C4-2B (cell line): ENCODE data around the gene CLIP2.

Source experiments
- ZFX ChIP-seq: fragments of 450-650 bp; IDR thresholded peaks from 2 replicates; pipeline ENCODE4 v1.6.1; 2017
- TF ChIP-seq, protein P1 (sequence below): fragments of 450-650 bp; conservative IDR thresholded peaks from 2 replicates; pipeline ENCODE4 v1.5.1; 2017; ENCODE audit warnings: mild to moderate bottlenecking

DNA sequence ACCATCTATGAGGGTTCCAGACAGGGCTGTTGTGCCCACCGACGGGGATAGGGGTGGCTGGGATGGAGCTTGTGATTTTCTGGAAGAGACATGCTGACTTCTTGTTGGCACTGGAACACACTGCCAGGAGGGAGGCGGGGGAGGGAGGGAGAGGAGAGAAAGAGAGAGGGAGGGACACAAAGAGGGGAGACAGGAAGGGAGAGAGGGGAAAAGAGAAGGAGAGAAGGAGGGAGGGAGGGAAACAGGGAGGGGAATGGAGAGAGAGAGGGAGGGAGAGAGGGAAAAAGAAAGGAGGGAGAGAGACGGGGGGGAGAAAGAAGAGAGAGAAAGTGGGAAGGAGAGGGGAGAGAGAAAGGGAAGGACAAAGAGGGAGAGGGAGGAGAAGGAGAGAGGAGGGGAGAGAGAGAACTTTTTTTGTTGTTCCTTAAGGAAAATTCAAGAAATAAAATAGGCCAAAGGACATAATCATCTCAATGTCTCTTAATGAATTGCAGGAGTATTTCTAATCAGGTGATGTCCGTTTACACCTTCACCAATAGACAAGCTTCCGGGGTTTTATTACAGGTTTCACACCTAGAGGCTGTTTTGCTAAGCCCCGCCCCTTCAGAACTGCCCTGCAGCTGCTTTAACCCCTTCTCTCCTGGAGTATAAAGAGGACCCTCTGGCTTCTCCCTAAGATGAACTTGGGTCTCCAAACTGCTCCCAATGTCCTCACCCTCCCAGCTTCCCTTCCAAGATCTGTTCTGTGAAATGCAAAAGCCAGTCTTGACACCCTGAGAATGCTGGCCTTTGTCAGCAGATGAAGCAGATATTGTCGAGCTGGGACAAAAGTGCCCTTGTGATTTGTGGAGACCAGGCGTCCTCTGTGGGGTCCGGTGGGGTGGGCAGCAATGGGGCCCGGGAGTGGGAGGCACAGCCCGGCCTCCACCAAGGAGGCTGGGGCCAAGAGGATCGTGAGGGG lies 82.5 kb downstream of the CLIP2 start:
- TF ChIP-seq, protein P1, sequence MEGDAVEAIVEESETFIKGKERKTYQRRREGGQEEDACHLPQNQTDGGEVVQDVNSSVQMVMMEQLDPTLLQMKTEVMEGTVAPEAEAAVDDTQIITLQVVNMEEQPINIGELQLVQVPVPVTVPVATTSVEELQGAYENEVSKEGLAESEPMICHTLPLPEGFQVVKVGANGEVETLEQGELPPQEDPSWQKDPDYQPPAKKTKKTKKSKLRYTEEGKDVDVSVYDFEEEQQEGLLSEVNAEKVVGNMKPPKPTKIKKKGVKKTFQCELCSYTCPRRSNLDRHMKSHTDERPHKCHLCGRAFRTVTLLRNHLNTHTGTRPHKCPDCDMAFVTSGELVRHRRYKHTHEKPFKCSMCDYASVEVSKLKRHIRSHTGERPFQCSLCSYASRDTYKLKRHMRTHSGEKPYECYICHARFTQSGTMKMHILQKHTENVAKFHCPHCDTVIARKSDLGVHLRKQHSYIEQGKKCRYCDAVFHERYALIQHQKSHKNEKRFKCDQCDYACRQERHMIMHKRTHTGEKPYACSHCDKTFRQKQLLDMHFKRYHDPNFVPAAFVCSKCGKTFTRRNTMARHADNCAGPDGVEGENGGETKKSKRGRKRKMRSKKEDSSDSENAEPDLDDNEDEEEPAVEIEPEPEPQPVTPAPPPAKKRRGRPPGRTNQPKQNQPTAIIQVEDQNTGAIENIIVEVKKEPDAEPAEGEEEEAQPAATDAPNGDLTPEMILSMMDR, result no peak
- no peak for TF ChIP-seq ZFX
